Pancreas (tissue), 10 donors: ENCODE measurements around the gene GRIN2C. TPM values are rescaled to one million over a fixed set of nuclear protein-coding genes. Genes with fewer than 3 reads are reported as not detected.

Experiments used
- ATAC-seq, 4 donors: fragments of 200-7000 bp; cut with Tn5 transposase; one replicate each; pipeline versions ENCODE4 v1.8.0 to v1.9.1; 2020; ENCODE audit warnings: mild to moderate bottlenecking in 4 of 4, moderate library complexity in 4 of 4
- DNase-seq, 6 donors: peaks; one replicate each; pipeline ENCODE4 v3.0.0-alpha.2; 2020
- FAIRE-seq: peaks from 2 replicates; lab custom pipeline; 2012; peaks lifted over from hg19 to GRCh38; lab: Jason Lieb, UNC
- H3K27ac ChIP-seq, 4 donors: fragments of 200-600 bp; sonication (generic); 1 replicate in 3 of 4; 2 replicates in 1 of 4; pipeline versions ENCODE4 v1.5.0 to v1.8.0; 2020
- H3K27me3 ChIP-seq, 4 donors: fragments of 200-600 bp; one replicate each; pipeline ENCODE4 v1.8.0; 2021
- H3K36me3 ChIP-seq, 3 donors: fragments of 200-600 bp; sonication (generic) in 1 of 3; one replicate each; pipeline versions ENCODE4 v1.5.0 to v1.8.0; 2020 to 2021
- H3K4me1 ChIP-seq, 3 donors: fragments of 200-600 bp; one replicate each; pipeline ENCODE4 v1.8.0; 2021
- H3K4me3 ChIP-seq, 4 donors: fragments of 200-600 bp; sonication (generic) in 2 of 4; one replicate each; pipeline versions ENCODE4 v1.5.0 to v1.8.0; 2020 to 2021
- H3K9me3 ChIP-seq, 4 donors: fragments of 200-600 bp; one replicate each; pipeline ENCODE4 v1.8.0; 2021
- WGBS, 2 donors: extraction: QIAGEN DNeasy Blood & Tissue Kit; methylation state at CpG; one replicate each; pipeline ENCODE4 v1.1.7; 2013; 5-methylcytosine and 5-hydroxymethylcytosine counted together
- intact Hi-C, 3 donors: fragments of 100-400 bp; cut with DNase I; formaldehyde crosslinking; loops; one replicate each; pipeline versions ENCODE4 v1.11.1 to v1.14.2; 2022
- polyA plus RNA-seq, 2 donors: library from polyadenylated mRNA; stranded (reverse); fragments of 200-250 nt; gene quantifications; one replicate each; pipeline ENCODE4 v1.2.3, GENCODE V29; 2013
- total RNA-seq, 6 donors: library from RNA; stranded (reverse); fragmentation: NEBNext Ultra II Directional in 4 of 6; extraction: Animal tissue kit (Norgen Biotek cat#: 25700) in 4 of 6; gene quantifications; one replicate each; pipeline versions ENCODE4 v1.2.1 to v1.2.4, GENCODE V29; 2021 to 2023
- TF ChIP-seq, protein P1 (sequence below), 4 donors: fragments of 200-600 bp; sonication (generic) in 3 of 4; IDR thresholded peaks; one replicate each; pipeline versions ENCODE4 v1.5.0 to v1.8.0; 2021; ENCODE audit warnings: antibody characterized with exemption in 4 of 4
- donor health status: healthy with polysubstance abuse.
- donor health status: DM: no; HTN: no; CAD: no; lungs with moderate emphysema.
- donor health status: DM: no; HTN: no; CAD: no.
- donor health status: control.
- donor health status: control.
- donor health status: Bipolar disorder and iron deficiency.
- donor health status: DM: yes; HTN: yes; CAD: no.
- donor health status: DM: no; HTN: no; CAD: no.
- donor health status: DM: no; HTN: no; CAD: no.
- donor health status: DM: yes; HTN: yes; CAD: no.

GRIN2C gene
- total and polyA plus RNA-seq, 8 donors: 0.03 to 0.15 (median 0.09) TPM; not detected in 3

GRCh38 chr17:74852237-74853047, 7.2 kb downstream of the GRIN2C start:
- WGBS, 2 donors: 7 to 10% methylated on average over 52 to 76 of the region's 76 CpGs
- FAIRE-seq (no peak), DNase-seq (peak in 1 of 6 donors; percentile 42), ATAC-seq (peak; percentile 65 to 97 (median 72))
- H3K27me3 ChIP-seq: peaks cover 0 to 24% (median 3%) of the 10 kb centered on the region in 4 donors
- TF ChIP-seq, protein P1, sequence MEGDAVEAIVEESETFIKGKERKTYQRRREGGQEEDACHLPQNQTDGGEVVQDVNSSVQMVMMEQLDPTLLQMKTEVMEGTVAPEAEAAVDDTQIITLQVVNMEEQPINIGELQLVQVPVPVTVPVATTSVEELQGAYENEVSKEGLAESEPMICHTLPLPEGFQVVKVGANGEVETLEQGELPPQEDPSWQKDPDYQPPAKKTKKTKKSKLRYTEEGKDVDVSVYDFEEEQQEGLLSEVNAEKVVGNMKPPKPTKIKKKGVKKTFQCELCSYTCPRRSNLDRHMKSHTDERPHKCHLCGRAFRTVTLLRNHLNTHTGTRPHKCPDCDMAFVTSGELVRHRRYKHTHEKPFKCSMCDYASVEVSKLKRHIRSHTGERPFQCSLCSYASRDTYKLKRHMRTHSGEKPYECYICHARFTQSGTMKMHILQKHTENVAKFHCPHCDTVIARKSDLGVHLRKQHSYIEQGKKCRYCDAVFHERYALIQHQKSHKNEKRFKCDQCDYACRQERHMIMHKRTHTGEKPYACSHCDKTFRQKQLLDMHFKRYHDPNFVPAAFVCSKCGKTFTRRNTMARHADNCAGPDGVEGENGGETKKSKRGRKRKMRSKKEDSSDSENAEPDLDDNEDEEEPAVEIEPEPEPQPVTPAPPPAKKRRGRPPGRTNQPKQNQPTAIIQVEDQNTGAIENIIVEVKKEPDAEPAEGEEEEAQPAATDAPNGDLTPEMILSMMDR (IDR thresholded peaks at IDR 0.05): no peak
- H3K4me3 ChIP-seq: no peak overlapping the region
- intact Hi-C loops: no loop called here
- no peaks in the 10 kb centered on the region for H3K36me3 ChIP-seq
- no peak overlapping the region for H3K27ac ChIP-seq
- no peaks in the 10 kb centered on the region for H3K9me3 ChIP-seq
- H3K4me1 ChIP-seq: no peaks in the 10 kb centered on the region

- ATAC-seq: peak in 2 of 4 donors; percentile 4 to 21
Observed at GRCh38 chr17:74851612-74852236, 8.0 kb downstream of the GRIN2C start.

DNA sequence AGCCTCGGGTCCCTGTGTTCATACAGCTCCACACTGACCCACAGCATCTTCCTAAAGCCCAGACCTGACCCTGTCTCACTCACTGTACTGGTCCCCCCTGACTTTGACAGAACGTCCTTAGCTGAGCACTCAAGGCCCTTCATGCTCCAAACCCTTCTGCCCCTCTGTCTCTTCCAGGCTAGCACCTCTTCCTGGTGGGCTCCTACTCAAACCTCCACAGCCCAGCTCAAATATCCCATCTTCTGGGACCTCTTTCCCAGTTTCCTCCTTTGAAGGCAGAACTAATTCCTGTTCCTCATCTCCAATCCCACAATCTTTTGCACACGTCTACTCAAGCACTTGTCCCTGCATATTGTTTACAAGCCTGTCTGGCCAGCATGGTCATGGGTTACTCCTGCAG, 8.8 kb downstream of the GRIN2C start:
- Histone ChIP-seq H3K4me1 (no peaks in the 10 kb centered on the region), H3K27ac (no peak overlapping the region), H3K36me3 (no peaks in the 10 kb centered on the region), H3K4me3 (no peak overlapping the region), H3K9me3 (no peaks in the 10 kb centered on the region), H3K27me3 (peaks cover 0 to 24% (median 3%) of the 10 kb centered on the region in 4 donors)
- 36 to 46% methylated on average over 3 of the region's 3 CpGs for WGBS, 2 donors
- intact Hi-C loops: no loop called here
- TF ChIP-seq, protein P1 (IDR thresholded peaks at IDR 0.05): no peak
- no peak for ATAC-seq
- no peak for FAIRE-seq
- no peak for DNase-seq

More at GRCh38 chr17:74851612-74852236, 8.0 kb downstream of the GRIN2C start:
- intact Hi-C loops: no loop called here
- no peaks in the 10 kb centered on the region for H3K9me3 ChIP-seq
- 52 to 65% methylated on average over 24 to 29 of the region's 29 CpGs for WGBS, 2 donors
- no peak overlapping the region for H3K4me3 ChIP-seq
- H3K4me1 ChIP-seq: no peaks in the 10 kb centered on the region
- H3K27me3 ChIP-seq: peaks cover 0 to 24% (median 3%) of the 10 kb centered on the region in 4 donors
- no peak for DNase-seq
- no peak overlapping the region for H3K27ac ChIP-seq
- TF ChIP-seq, protein P1 (IDR thresholded peaks at IDR 0.05): no peak
- H3K36me3 ChIP-seq: no peaks in the 10 kb centered on the region
- FAIRE-seq: no peak

DNA sequence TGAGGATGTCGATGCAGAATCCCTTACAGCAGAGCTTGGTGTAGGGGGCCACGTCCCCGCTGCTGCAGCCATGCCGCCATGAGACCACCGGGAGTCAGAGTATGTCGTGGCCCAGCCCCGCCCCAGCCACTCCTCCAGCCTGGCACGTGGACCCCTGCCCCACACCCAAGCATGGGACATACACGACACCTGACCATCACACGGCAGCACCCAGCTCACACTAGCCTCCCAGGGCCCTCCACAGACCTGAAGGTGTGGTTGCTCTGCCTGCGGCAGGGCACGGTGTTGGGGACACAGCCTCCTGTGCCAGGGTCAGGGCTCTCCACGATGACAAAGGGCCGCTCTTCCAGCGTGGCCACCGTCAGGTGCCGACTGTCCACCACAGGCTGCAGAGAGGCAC, 9.4 kb downstream of the GRIN2C start:
- intact Hi-C loops: no loop called here
- peaks cover 0 to 24% (median 3%) of the 10 kb centered on the region in 4 donors for H3K27me3 ChIP-seq
- H3K27ac ChIP-seq: no peak overlapping the region
- DNase-seq: no peak
- TF ChIP-seq, protein P1 (IDR thresholded peaks at IDR 0.05): no peak
- no peaks in the 10 kb centered on the region for H3K9me3 ChIP-seq
- WGBS, 2 donors: 77 to 82% methylated on average over 17 of the region's 17 CpGs
- H3K4me1 ChIP-seq: no peaks in the 10 kb centered on the region
- ATAC-seq: no peak
- no peaks in the 10 kb centered on the region for H3K36me3 ChIP-seq
- no peak for FAIRE-seq
- no peak overlapping the region for H3K4me3 ChIP-seq
